Measurements from ENCODE around the gene MACF1. TPM values are rescaled to one million over a fixed set of nuclear protein-coding genes. Genes with fewer than 3 reads are reported as not detected.
"Not testable (repeated sequence)": the region's sequence is repeated elsewhere in the genome, so short reads cannot be mapped to it uniquely, and the experiment has no call there.

MACF1 gene
- total and polyA plus RNA-seq, 2 experiments from 2014 or later, result 80.4 to 261 TPM

DNA sequence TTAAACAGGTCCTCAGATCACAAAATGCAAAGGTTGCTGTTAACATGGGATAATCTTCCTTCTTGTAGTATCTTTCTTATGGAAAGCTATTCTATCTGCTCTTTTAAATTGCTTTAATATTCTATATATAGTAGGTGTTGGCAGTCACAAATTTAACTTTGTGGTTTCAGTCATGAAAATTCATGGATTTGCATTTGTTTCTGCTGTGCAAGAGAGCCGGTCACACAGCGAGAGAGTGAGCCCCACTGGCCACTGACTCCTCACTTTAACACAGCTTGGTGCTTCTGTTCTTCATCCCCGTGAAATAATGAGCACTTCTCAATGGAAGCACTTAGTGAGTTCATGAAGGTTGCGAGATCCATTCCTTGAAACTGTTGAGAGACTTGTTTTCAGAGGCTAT is 268.8 kb downstream of the MACF1 start:
- no peak for DNase-seq (ENCODE audit: low read depth in 1 of 2, low spot score in 1 of 2)
- TF ChIP-seq, protein P1, sequence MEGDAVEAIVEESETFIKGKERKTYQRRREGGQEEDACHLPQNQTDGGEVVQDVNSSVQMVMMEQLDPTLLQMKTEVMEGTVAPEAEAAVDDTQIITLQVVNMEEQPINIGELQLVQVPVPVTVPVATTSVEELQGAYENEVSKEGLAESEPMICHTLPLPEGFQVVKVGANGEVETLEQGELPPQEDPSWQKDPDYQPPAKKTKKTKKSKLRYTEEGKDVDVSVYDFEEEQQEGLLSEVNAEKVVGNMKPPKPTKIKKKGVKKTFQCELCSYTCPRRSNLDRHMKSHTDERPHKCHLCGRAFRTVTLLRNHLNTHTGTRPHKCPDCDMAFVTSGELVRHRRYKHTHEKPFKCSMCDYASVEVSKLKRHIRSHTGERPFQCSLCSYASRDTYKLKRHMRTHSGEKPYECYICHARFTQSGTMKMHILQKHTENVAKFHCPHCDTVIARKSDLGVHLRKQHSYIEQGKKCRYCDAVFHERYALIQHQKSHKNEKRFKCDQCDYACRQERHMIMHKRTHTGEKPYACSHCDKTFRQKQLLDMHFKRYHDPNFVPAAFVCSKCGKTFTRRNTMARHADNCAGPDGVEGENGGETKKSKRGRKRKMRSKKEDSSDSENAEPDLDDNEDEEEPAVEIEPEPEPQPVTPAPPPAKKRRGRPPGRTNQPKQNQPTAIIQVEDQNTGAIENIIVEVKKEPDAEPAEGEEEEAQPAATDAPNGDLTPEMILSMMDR (IDR thresholded peaks at IDR 0.05; ENCODE audit: low read depth, low read length), result no peak
- Histone ChIP-seq H3K9me3 (ENCODE audit: low read depth) (no peaks in the 10 kb centered on the region), H3K4me1 (ENCODE audit: low read depth) (peaks cover 10% of the 10 kb centered on the region), H3K4me3 (no peak overlapping the region), H3K36me3 (peaks cover 37% of the 10 kb centered on the region), H3K27ac (no peak overlapping the region), H3K27me3 (no peaks in the 10 kb centered on the region)

DNA sequence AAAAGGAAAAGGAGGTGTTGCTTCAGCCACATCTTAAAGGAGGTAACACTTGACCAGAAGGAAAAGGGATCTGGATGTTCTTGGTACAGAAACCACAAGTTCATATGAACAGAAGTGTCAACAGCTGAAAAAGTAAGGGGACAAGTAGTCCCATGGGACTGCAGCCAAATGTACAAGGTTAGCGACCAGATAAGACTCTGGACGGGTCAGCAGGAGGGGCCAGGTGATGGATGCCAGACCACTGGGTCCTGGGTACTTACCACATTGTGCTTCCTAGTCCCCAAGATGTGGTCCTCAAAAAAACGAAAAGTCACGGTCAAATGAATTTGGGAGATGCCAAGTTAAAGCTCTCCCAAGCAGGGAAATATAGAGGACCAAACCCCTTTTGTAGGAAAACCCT is 270.3 kb downstream of the MACF1 start:
- H3K27me3 ChIP-seq, result no peaks in the 10 kb centered on the region
- peak in 1 of 2 donors; percentile 69 for DNase-seq (ENCODE audit: low read depth in 1 of 2, low spot score in 1 of 2)
- H3K4me1 ChIP-seq (ENCODE audit: low read depth), result peaks cover 10% of the 10 kb centered on the region
- no peak overlapping the region for H3K4me3 ChIP-seq
- TF ChIP-seq, protein P1 (IDR thresholded peaks at IDR 0.05; ENCODE audit: low read depth, low read length), result no peak
- peak overlapping the region; percentile 64 for H3K27ac ChIP-seq
- H3K36me3 ChIP-seq, result peaks cover 35% of the 10 kb centered on the region
- no peaks in the 10 kb centered on the region for H3K9me3 ChIP-seq (ENCODE audit: low read depth)

- H3K4me1 ChIP-seq (ENCODE audit: low read depth), result not testable (repeated sequence)
Observed at GRCh38 chr1:39475551-39475950, 271.1 kb downstream of the MACF1 start.

GRCh38 chr1:39478126-39478915 is 273.8 kb downstream of the MACF1 start:
- H3K27me3 ChIP-seq, result no peaks in the 10 kb centered on the region
- H3K4me3 ChIP-seq, result no peak overlapping the region
- no peak for DNase-seq (ENCODE audit: low read depth in 1 of 2, low spot score in 1 of 2)

More at GRCh38 chr1:39475551-39475950, 271.1 kb downstream of the MACF1 start:
- H3K27ac ChIP-seq; H3K27me3 ChIP-seq; H3K9me3 ChIP-seq (ENCODE audit: low read depth); H3K4me3 ChIP-seq; DNase-seq (ENCODE audit: low read depth in 1 of 2, low spot score in 1 of 2): not testable (repeated sequence)
- peaks cover 34% of the 10 kb centered on the region for H3K36me3 ChIP-seq

GRCh38 chr1:39481289-39481688 is 276.8 kb downstream of the MACF1 start:
- no peaks in the 10 kb centered on the region for H3K4me1 ChIP-seq (ENCODE audit: low read depth)
- peaks cover 64% of the 10 kb centered on the region for H3K36me3 ChIP-seq
- no peak overlapping the region for H3K27ac ChIP-seq
- no peaks in the 10 kb centered on the region for H3K27me3 ChIP-seq
- no peak overlapping the region for H3K4me3 ChIP-seq
- TF ChIP-seq, protein P1 (IDR thresholded peaks at IDR 0.05; ENCODE audit: low read depth, low read length), result no peak
- DNase-seq (ENCODE audit: low read depth in 1 of 2, low spot score in 1 of 2), result no peak
- H3K9me3 ChIP-seq (ENCODE audit: low read depth), result no peaks in the 10 kb centered on the region

More at GRCh38 chr1:39478126-39478915, 273.8 kb downstream of the MACF1 start:
- Histone ChIP-seq H3K9me3 (ENCODE audit: low read depth) (no peaks in the 10 kb centered on the region), H3K4me1 (ENCODE audit: low read depth) (peaks cover 10% of the 10 kb centered on the region), H3K27ac (no peak overlapping the region), H3K36me3 (peaks cover 39% of the 10 kb centered on the region)
- TF ChIP-seq, protein P1 (IDR thresholded peaks at IDR 0.05; ENCODE audit: low read depth, low read length), result no peak

DNA sequence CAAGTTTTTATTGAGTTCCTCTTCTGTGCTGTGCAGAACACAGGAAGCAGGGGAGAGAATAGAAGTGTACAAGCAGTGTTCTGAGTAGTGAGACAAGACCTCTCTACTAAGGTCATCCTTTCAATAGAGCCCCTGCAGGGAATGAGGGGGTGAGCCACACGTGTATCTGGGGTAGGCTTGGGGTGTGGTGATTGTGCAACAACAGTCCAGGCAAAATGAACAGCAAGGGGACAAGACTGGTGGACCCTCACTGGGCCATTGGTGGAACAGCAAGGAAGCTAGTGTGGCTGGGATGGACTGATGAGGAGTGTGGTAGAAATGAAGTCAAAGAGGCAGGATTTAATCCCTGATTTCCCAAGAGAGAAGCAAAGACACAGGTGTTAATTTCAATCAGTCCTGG is 278.8 kb downstream of the MACF1 start:
- Histone ChIP-seq H3K36me3 (peaks cover 76% of the 10 kb centered on the region), H3K27me3 (no peaks in the 10 kb centered on the region), H3K9me3 (ENCODE audit: low read depth) (no peaks in the 10 kb centered on the region), H3K27ac (no peak overlapping the region), H3K4me3 (no peak overlapping the region), H3K4me1 (ENCODE audit: low read depth) (no peaks in the 10 kb centered on the region)
- no peak for DNase-seq (ENCODE audit: low read depth in 1 of 2, low spot score in 1 of 2)
- TF ChIP-seq, protein P1 (IDR thresholded peaks at IDR 0.05; ENCODE audit: low read depth, low read length), result no peak

Measured in cardiac muscle cell (in vitro differentiated cells and primary cell).